DMS53 treated with DMSO at 0.1 percent for 48 hours (cell line): Measurements from ENCODE around the gene PIKFYVE.

Experiments
- DNase-seq: peaks from one replicate; lab custom pipeline; 2025; ENCODE audit not compliant: unreplicated experiment; lab: John Stamatoyannopoulos, UW

Gene PIKFYVE

GRCh38 chr2:208407667-208408066 is 141.6 kb downstream of the PIKFYVE start:
- peak; percentile 81 for DNase-seq
